Gastrocnemius medialis (tissue), 4 donors: ENCODE measurements around the gene CPLANE1. TPM values are rescaled to one million over a fixed set of nuclear protein-coding genes. Genes with fewer than 3 reads are reported as not detected.
"Not testable (repeated sequence)": the region's sequence is repeated elsewhere in the genome, so short reads cannot be mapped to it uniquely, and the experiment has no call there.

Experiments
- ATAC-seq, 2 donors: fragments of 150-250 bp; one replicate each; pipeline ENCODE4 v1.9.1; 2016
- DNase-seq, 2 donors: peaks; one replicate each; pipeline ENCODE4 v3.0.0-alpha.2; 2019
- H3K27ac ChIP-seq, 4 donors: fragments of 200-600 bp; sonication (generic); 1 replicate in 1 of 4; 2 replicates in 3 of 4; pipeline ENCODE4 v1.5.1; 2016 to 2018; ENCODE audit warnings: mild to moderate bottlenecking in 2 of 4, moderate library complexity in 1 of 4
- H3K27me3 ChIP-seq, 3 donors: fragments of 200-600 bp; sonication (generic) in 2 of 3; 1 replicate in 1 of 3; 2 replicates in 2 of 3; pipeline versions ENCODE4 v1.5.1 to v1.6.0; 2016 to 2019; ENCODE audit warnings: mild to moderate bottlenecking in 1 of 3, moderate library complexity in 1 of 3
- H3K36me3 ChIP-seq, 2 donors: fragments of 200-600 bp; sonication (generic) in 1 of 2; one replicate each; pipeline ENCODE4 v1.5.1; 2017 to 2018
- H3K4me1 ChIP-seq, 2 donors: fragments of 200-600 bp; sonication (generic) in 1 of 2; one replicate each; pipeline ENCODE4 v1.5.1; 2016 to 2017; ENCODE audit warnings: mild to moderate bottlenecking in 2 of 2
- H3K4me3 ChIP-seq, 4 donors: fragments of 200-600 bp; sonication (generic) in 3 of 4; 1 replicate in 1 of 4; 2 replicates in 3 of 4; pipeline ENCODE4 v1.5.1; 2016 to 2019; ENCODE audit warnings: mild to moderate bottlenecking in 2 of 4
- H3K9me3 ChIP-seq, 3 donors: fragments of 200-600 bp; sonication (generic) in 2 of 3; 1 replicate in 1 of 3; 2 replicates in 2 of 3; pipeline ENCODE4 v1.5.1; 2016 to 2019
- CTCF ChIP-seq, 5 experiments: fragments of 450-650 bp in 3 of 5; fragments of 200-600 bp in 2 of 5; sonication (generic) in 2 of 5; IDR thresholded peaks in 4 of 5; conservative IDR thresholded peaks in 1 of 5; 1 replicate in 4 of 5; 2 replicates in 1 of 5; pipeline ENCODE4 v1.5.1; 2016 to 2019; ENCODE audit warnings: antibody characterized with exemption in 5 of 5, mild to moderate bottlenecking in 3 of 5, moderate library complexity in 3 of 5
- POLR2A ChIP-seq, 2 donors: fragments of 450-650 bp; IDR thresholded peaks; one replicate each; pipeline ENCODE4 v1.6.1; 2017; ENCODE audit warnings: antibody characterized with exemption in 2 of 2, mild to moderate bottlenecking in 2 of 2, moderate library complexity in 2 of 2
- in situ Hi-C, 4 donors: fragments of 200-750 bp; cut with MboI; loops; one replicate each; pipeline versions ENCODE4 v1.15.0 to v1.8.0; 2017; ENCODE audit warnings: low sequenced_read_pairs in 4 of 4
- intact Hi-C: fragments of 100-400 bp; cut with DNase I; formaldehyde crosslinking; loops from one replicate; pipeline ENCODE4 v1.15.1; 2023; ENCODE audit warnings: low total_unique reads
- total RNA-seq, 4 donors: library from RNA; depleted of rRNA; stranded (reverse); fragments of >200 nt; gene quantifications; one replicate each; pipeline versions ENCODE4 v1.1.0 to v1.2.3, GENCODE V29; 2016

Gene CPLANE1
- total RNA-seq, 4 donors from 2014 or later, result 5.3 to 12.5 (median 8.1) TPM

DNA sequence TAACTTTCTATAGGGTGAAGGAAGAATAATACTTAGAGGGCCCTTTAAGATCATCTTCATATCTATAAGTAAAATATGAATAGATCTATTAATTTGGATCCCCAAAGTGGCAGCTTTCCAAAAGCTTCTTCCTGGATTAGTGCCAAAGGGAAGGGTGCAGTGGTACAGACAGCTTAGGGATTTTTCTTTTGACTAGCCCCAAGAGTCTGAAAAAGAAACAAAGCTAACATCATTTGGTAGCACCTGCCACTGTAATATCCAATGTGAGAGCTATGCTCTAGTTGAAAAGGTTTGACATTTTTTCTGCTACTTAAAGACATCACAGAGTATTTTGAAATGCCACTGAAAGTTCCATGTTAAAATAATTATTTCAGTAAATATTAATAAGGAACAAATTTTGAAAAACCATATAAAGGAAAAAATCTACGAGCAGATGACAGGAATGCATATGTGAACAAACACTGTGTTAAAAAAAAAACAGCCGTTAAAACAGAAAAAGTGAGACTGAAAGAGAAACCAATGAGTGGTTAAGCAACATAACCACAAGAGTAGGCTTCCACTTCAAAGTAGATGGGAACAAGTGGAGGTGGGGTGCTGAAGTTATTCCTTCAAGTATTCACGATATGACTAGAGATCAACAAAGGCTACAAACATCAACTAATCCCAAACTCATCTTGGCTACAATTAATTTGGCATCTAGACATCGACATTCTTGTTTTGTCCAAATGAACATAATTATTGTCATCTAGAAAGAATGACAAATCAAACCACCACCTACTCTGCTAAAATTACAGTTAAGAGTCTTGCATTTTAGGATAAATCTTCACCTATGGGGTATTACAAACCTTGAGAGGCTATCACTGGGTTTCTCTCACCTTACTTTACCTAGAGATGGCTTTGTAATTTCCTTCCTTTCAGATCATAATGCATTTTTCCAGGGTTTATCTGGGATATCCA is 137.5 kb downstream of the CPLANE1 start:
- H3K27me3 ChIP-seq, result no peaks in the 10 kb centered on the region
- in situ Hi-C loops, result no loop called here
- no peaks in the 10 kb centered on the region for H3K9me3 ChIP-seq
- no peak overlapping the region for H3K27ac ChIP-seq
- ATAC-seq (no peak), DNase-seq (no peak)
- no peaks in the 10 kb centered on the region for H3K4me1 ChIP-seq
- TF ChIP-seq POLR2A (IDR thresholded peaks at IDR 0.05), result no peak
- no peak for TF ChIP-seq CTCF (IDR thresholded peaks at IDR 0.05 in 4 of 5, conservative IDR thresholded peaks at IDR 0.05 in 1 of 5)
- peaks cover 0 to 54% of the 10 kb centered on the region in 2 donors for H3K36me3 ChIP-seq
- H3K4me3 ChIP-seq, result no peak overlapping the region
- intact Hi-C loops, result no loop called here

- no peak overlapping the region for H3K4me3 ChIP-seq
- DNase-seq, result no peak
- peaks cover 0 to 57% of the 10 kb centered on the region in 2 donors for H3K36me3 ChIP-seq
- no peaks in the 10 kb centered on the region for H3K27me3 ChIP-seq
- ATAC-seq, result no peak
- H3K27ac ChIP-seq, result no peak overlapping the region
- TF ChIP-seq POLR2A (IDR thresholded peaks at IDR 0.05) (no peak), CTCF (IDR thresholded peaks at IDR 0.05 in 4 of 5, conservative IDR thresholded peaks at IDR 0.05 in 1 of 5) (no peak)
- no peaks in the 10 kb centered on the region for H3K4me1 ChIP-seq
- in situ Hi-C loops, result no loop called here
- no peaks in the 10 kb centered on the region for H3K9me3 ChIP-seq
- intact Hi-C loops, result no loop called here
Measured at GRCh38 chr5:37110135-37110534, 139.0 kb downstream of the CPLANE1 start.

GRCh38 chr5:37109338-37109737 is 139.8 kb downstream of the CPLANE1 start:
- intact Hi-C loops, result no loop called here
- no peaks in the 10 kb centered on the region for H3K4me1 ChIP-seq

GRCh38 chr5:37103302-37103701 is 145.9 kb downstream of the CPLANE1 start:
- ATAC-seq (no peak), DNase-seq (no peak)
- Histone ChIP-seq H3K36me3 (peaks cover 0 to 56% of the 10 kb centered on the region in 2 donors), H3K9me3 (no peaks in the 10 kb centered on the region), H3K27me3 (no peaks in the 10 kb centered on the region), H3K27ac (no peak overlapping the region), H3K4me1 (no peaks in the 10 kb centered on the region), H3K4me3 (no peak overlapping the region)
- intact Hi-C loops (no loop called here), in situ Hi-C loops (no loop called here)
- TF ChIP-seq CTCF (IDR thresholded peaks at IDR 0.05 in 4 of 5, conservative IDR thresholded peaks at IDR 0.05 in 1 of 5) (no peak), POLR2A (IDR thresholded peaks at IDR 0.05) (no peak)

More at GRCh38 chr5:37109338-37109737, 139.8 kb downstream of the CPLANE1 start:
- TF ChIP-seq CTCF (IDR thresholded peaks at IDR 0.05 in 4 of 5, conservative IDR thresholded peaks at IDR 0.05 in 1 of 5) (no peak), POLR2A (IDR thresholded peaks at IDR 0.05) (no peak)
- Histone ChIP-seq H3K9me3 (no peaks in the 10 kb centered on the region), H3K4me3 (no peak overlapping the region), H3K36me3 (peaks cover 0 to 56% of the 10 kb centered on the region in 2 donors), H3K27me3 (no peaks in the 10 kb centered on the region), H3K27ac (no peak overlapping the region)
- in situ Hi-C loops, result no loop called here
- ATAC-seq, result no peak
- no peak for DNase-seq

- H3K4me1 ChIP-seq, H3K9me3 ChIP-seq, H3K27me3 ChIP-seq, H3K4me3 ChIP-seq, intact Hi-C loops, H3K27ac ChIP-seq, DNase-seq, in situ Hi-C loops, ATAC-seq: not testable (repeated sequence)
- H3K36me3 ChIP-seq, result peaks cover 0 to 22% of the 10 kb centered on the region in 2 donors
Measured at GRCh38 chr5:37099267-37099666, 149.9 kb downstream of the CPLANE1 start.

DNA sequence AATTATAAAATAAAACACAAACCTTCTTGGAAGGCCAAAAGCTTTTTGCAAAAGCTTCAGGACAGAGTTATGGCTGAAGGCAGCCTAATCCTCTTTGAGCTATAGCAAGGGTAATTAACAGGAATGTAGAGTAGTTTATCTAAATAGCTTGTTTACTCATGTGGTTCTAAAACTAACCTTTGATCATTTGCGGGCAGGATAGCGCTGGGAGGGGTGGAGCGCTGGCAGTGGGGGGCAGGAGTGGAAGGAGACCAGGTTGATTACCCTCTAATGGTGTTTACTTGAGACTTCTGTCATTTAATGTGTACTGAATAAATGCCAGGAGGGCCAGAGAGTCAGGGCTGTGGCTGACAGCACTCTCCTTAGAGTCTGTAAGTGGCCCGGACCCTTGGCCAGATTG is 155.4 kb downstream of the CPLANE1 start:
- H3K4me3 ChIP-seq, H3K27ac ChIP-seq, H3K36me3 ChIP-seq, H3K9me3 ChIP-seq, H3K27me3 ChIP-seq, intact Hi-C loops, H3K4me1 ChIP-seq, in situ Hi-C loops, ATAC-seq, DNase-seq: not testable (repeated sequence)
